HepG2 (cell line): ENCODE results near the gene MRPL14. TPM values are rescaled to one million over a fixed set of nuclear protein-coding genes. Genes with fewer than 3 reads are reported as not detected.

ENCODE experiments used
- FLYWCH1 ChIP-seq: sonication (generic); formaldehyde crosslinking; IDR thresholded peaks from 2 replicates; pipeline ENCODE4 v1.8.1; 2023; ENCODE audit warnings: mild to moderate bottlenecking, missing genetic modification reagents
- HDAC2 ChIP-seq: sonication (generic); formaldehyde crosslinking; IDR thresholded peaks from 2 replicates; pipeline ENCODE4 v1.4.0; 2020; ENCODE audit warnings: missing genetic modification reagents
- HINFP ChIP-seq: sonication (generic); formaldehyde crosslinking; IDR thresholded peaks from 2 replicates; pipeline ENCODE4 v1.4.0; 2020; ENCODE audit warnings: low read depth, mild to moderate bottlenecking, missing genetic modification reagents
- HIVEP1 ChIP-seq: sonication (generic); formaldehyde crosslinking; IDR thresholded peaks from 2 replicates; pipeline ENCODE4 v1.4.0; 2020; ENCODE audit warnings: mild to moderate bottlenecking, missing genetic modification reagents
- PITX1 ChIP-seq: sonication (generic); formaldehyde crosslinking; IDR thresholded peaks from 2 replicates; pipeline ENCODE4 v1.5.1; 2020; ENCODE audit warnings: mild to moderate bottlenecking, missing genetic modification reagents
- SNAI1 ChIP-seq: sonication (generic); formaldehyde crosslinking; IDR thresholded peaks from 2 replicates; pipeline ENCODE4 v1.5.0; 2020; ENCODE audit warnings: mild to moderate bottlenecking, missing genetic modification reagents, borderline replicate concordance
- SNRNP70 ChIP-seq: fragments of 200-400 bp; formaldehyde crosslinking; IDR thresholded peaks from 2 replicates; pipeline ENCODE4 v1.6.1; 2017; ENCODE audit warnings: mild to moderate bottlenecking, low read depth, low read length, moderate library complexity
- ZBTB40 ChIP-seq, 2 experiments: fragments of 450-650 bp in 1 of 2; sonication (generic) in 1 of 2; formaldehyde crosslinking in 1 of 2; IDR thresholded peaks; 2 replicates each; pipeline versions ENCODE4 v1.6.1 to v1.8.0; 2016 to 2022; ENCODE audit warnings: antibody characterized with exemption in 1 of 2, mild to moderate bottlenecking in 1 of 2, missing genetic modification reagents in 1 of 2
- ZIK1 ChIP-seq: sonication (generic); formaldehyde crosslinking; IDR thresholded peaks from 2 replicates; pipeline ENCODE4 v1.5.0; 2020; ENCODE audit warnings: mild to moderate bottlenecking, low read depth, missing genetic modification reagents, borderline replicate concordance
- ZNF335 ChIP-seq: sonication (generic); formaldehyde crosslinking; IDR thresholded peaks from 2 replicates; pipeline ENCODE4 v1.4.0; 2020; ENCODE audit warnings: missing genetic modification reagents
- ZNF460 ChIP-seq: sonication (generic); formaldehyde crosslinking; IDR thresholded peaks from 2 replicates; pipeline ENCODE4 v1.5.1; 2020; ENCODE audit warnings: missing genetic modification reagents, mild to moderate bottlenecking, borderline replicate concordance
- polyA plus RNA-seq, 8 experiments: library from polyadenylated mRNA; depleted of rRNA in 3 of 8; stranded (reverse) in 7 of 8; unstranded in 1 of 8; fragments of >200 nt; fragmentation: Illumina TruSeq in 4 of 8; extraction: Trizol in 4 of 8; gene quantifications; 2 replicates each; pipeline versions ENCODE4 v1.2.1 to v1.2.3, GENCODE V29; 2011 to 2016; ENCODE audit warnings: low read depth in 4 of 8, missing spikeins in 1 of 8, mixed read lengths in 1 of 8; ENCODE audit not compliant: insufficient read depth in 1 of 8
- total RNA-seq, 5 experiments: library from RNA; depleted of rRNA; stranded (reverse); fragments of >200 nt; fragmentation: Illumina TruSeq; extraction: Trizol; gene quantifications; 2 replicates each; pipeline ENCODE4 v1.2.3, GENCODE V29; 2016; ENCODE audit warnings: low read depth in 1 of 5
- TF ChIP-seq, protein P1 (sequence below): sonication (generic); formaldehyde crosslinking; IDR thresholded peaks from 2 replicates; pipeline ENCODE4 v1.4.0; 2020; ENCODE audit warnings: missing genetic modification reagents, borderline replicate concordance
- TF ChIP-seq, protein P2 (sequence below): sonication (generic); formaldehyde crosslinking; IDR thresholded peaks from 2 replicates; pipeline ENCODE4 v1.4.0; 2020; ENCODE audit warnings: mild to moderate bottlenecking, low read depth, missing genetic modification reagents
- TF ChIP-seq, protein P3 (sequence below): sonication (generic); formaldehyde crosslinking; IDR thresholded peaks from 2 replicates; pipeline ENCODE4 v1.5.0; 2020; ENCODE audit warnings: missing genetic modification reagents

MRPL14 gene
- total and polyA plus RNA-seq, 2 of the 13 experiments (the other 11 are each of a cell fraction or from before 2014, with no cell fraction given), result 157 to 178 TPM

DNA sequence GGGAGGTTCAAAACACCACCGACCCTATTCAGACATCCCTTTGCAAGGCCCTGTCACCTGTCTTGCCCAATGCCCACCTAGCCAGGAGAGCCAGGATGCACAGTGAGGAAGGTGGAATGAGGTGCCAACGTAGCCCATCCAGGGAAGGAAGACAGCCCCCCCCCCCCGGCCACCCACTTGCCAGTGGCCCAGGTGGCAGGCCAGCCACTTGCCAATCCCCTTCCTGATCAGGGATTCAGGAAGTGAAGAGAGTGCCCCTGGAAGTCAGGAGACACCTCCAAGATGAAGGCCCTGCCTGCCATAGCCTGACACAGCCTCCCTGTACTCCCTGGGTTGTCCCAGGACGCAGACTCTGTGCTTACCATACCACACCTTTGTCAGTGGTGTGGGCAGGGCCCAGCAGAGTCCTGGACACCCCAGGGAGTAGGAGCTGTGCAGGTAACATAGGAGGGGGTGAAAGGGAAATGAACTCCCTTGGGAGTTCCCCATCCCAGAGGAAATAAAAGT is 54.7 kb downstream of the MRPL14 start (continued):
- TF ChIP-seq, protein P1, sequence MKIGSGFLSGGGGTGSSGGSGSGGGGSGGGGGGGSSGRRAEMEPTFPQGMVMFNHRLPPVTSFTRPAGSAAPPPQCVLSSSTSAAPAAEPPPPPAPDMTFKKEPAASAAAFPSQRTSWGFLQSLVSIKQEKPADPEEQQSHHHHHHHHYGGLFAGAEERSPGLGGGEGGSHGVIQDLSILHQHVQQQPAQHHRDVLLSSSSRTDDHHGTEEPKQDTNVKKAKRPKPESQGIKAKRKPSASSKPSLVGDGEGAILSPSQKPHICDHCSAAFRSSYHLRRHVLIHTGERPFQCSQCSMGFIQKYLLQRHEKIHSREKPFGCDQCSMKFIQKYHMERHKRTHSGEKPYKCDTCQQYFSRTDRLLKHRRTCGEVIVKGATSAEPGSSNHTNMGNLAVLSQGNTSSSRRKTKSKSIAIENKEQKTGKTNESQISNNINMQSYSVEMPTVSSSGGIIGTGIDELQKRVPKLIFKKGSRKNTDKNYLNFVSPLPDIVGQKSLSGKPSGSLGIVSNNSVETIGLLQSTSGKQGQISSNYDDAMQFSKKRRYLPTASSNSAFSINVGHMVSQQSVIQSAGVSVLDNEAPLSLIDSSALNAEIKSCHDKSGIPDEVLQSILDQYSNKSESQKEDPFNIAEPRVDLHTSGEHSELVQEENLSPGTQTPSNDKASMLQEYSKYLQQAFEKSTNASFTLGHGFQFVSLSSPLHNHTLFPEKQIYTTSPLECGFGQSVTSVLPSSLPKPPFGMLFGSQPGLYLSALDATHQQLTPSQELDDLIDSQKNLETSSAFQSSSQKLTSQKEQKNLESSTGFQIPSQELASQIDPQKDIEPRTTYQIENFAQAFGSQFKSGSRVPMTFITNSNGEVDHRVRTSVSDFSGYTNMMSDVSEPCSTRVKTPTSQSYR (CRISPR knock-in tag), result no peak
- TF ChIP-seq PITX1 (CRISPR knock-in tag), result no peak
- TF ChIP-seq, protein P2, sequence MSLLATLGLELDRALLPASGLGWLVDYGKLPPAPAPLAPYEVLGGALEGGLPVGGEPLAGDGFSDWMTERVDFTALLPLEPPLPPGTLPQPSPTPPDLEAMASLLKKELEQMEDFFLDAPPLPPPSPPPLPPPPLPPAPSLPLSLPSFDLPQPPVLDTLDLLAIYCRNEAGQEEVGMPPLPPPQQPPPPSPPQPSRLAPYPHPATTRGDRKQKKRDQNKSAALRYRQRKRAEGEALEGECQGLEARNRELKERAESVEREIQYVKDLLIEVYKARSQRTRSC, result peak; percentile 89; the same call in 1 of the 2 replicates
- TF ChIP-seq HDAC2, result no peak
- TF ChIP-seq ZNF460 (CRISPR knock-in tag), result no peak
- TF ChIP-seq ZBTB40 (IDR thresholded peaks at IDR 0.05), result no peak
- 0 out of 2 replicates have a peak, but pooled peaks have one; percentile 7 for TF ChIP-seq ZBTB40 (CRISPR knock-in tag; IDR thresholded peaks at IDR 0.05)
- no peak for TF ChIP-seq SNAI1 (CRISPR knock-in tag)
- TF ChIP-seq HIVEP1 (CRISPR knock-in tag), result peak; percentile 66; the same call in 1 of the 2 replicates
- TF ChIP-seq SNRNP70, result no peak
- no peak for TF ChIP-seq FLYWCH1
- TF ChIP-seq HINFP, result no peak; the same call in 1 of the 2 replicates
- TF ChIP-seq ZIK1, result 0 out of 2 replicates have a peak, but pooled peaks have one; percentile 27
- TF ChIP-seq, protein P3, sequence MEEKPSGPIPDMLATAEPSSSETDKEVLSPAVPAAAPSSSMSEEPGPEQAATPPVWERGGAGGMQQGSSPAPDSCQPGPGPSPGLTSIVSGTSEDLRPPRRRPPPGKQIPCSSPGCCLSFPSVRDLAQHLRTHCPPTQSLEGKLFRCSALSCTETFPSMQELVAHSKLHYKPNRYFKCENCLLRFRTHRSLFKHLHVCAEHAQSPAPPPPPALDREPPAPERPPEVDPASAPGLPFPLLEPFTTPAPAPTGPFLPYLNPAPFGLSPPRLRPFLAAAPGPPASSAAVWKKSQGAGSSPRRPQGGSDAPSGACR (CRISPR knock-in tag), result no peak
- TF ChIP-seq ZNF335 (CRISPR knock-in tag), result no peak
